HL-60 (cell line): ENCODE measurements around the gene MYADML2.

Experiments used
- DNase-seq, 2 experiments: peaks; one replicate each; pipeline ENCODE4 v3.0.0-alpha.2; 2010 to 2020; ENCODE audit warnings: low read depth in 1 of 2, low spot score in 1 of 2
- H3K27ac ChIP-seq: fragments of 250-450 bp; sonication (Bioruptor Pico); replicated peaks from 2 replicates; pipeline ENCODE4 v1.5.1; 2020; ENCODE audit warnings: mild to moderate bottlenecking, moderate library complexity
- H3K27me3 ChIP-seq: fragments of 250-450 bp; sonication (Bioruptor Pico); 2 replicates; pipeline ENCODE4 v1.5.1; 2021; ENCODE audit warnings: mild to moderate bottlenecking, moderate library complexity; ENCODE audit not compliant: insufficient read depth, poor library complexity, severe bottlenecking
- H3K4me3 ChIP-seq: replicated peaks from 2 replicates; pipeline ENCODE4 v1.5.1; 2011; ENCODE audit warnings: mild to moderate bottlenecking, control low read depth, low read length; ENCODE audit not compliant: insufficient read depth
- GABPA ChIP-seq: IDR thresholded peaks from 2 replicates; pipeline ENCODE4 v1.6.1; 2012; ENCODE audit warnings: low read depth
- POLR2AphosphoS5 ChIP-seq: IDR thresholded peaks from 2 replicates; pipeline ENCODE4 v1.6.1; 2012; ENCODE audit warnings: low read depth
- SPI1 ChIP-seq: IDR thresholded peaks from 2 replicates; pipeline ENCODE4 v1.6.1; 2012; ENCODE audit warnings: low read depth, mild to moderate bottlenecking, borderline replicate concordance
- TF ChIP-seq, protein P1 (sequence below): IDR thresholded peaks from 2 replicates; pipeline ENCODE4 v1.6.1; 2012; ENCODE audit warnings: low read depth; ENCODE audit not compliant: insufficient replicate concordance
- TF ChIP-seq, protein P2 (sequence below): IDR thresholded peaks from one replicate; pipeline ENCODE4 v1.5.1; 2011; ENCODE audit warnings: low read length, control low read depth, inconsistent platforms; ENCODE audit not compliant: insufficient read depth

Gene MYADML2

GRCh38 chr17:81994593-81995462, 47.8 kb upstream of the MYADML2 start:
- Histone ChIP-seq H3K27me3 (no peaks in the 10 kb centered on the region), H3K27ac (no peak overlapping the region), H3K4me3 (no peak overlapping the region)
- no peak for DNase-seq
- TF ChIP-seq, protein P1, sequence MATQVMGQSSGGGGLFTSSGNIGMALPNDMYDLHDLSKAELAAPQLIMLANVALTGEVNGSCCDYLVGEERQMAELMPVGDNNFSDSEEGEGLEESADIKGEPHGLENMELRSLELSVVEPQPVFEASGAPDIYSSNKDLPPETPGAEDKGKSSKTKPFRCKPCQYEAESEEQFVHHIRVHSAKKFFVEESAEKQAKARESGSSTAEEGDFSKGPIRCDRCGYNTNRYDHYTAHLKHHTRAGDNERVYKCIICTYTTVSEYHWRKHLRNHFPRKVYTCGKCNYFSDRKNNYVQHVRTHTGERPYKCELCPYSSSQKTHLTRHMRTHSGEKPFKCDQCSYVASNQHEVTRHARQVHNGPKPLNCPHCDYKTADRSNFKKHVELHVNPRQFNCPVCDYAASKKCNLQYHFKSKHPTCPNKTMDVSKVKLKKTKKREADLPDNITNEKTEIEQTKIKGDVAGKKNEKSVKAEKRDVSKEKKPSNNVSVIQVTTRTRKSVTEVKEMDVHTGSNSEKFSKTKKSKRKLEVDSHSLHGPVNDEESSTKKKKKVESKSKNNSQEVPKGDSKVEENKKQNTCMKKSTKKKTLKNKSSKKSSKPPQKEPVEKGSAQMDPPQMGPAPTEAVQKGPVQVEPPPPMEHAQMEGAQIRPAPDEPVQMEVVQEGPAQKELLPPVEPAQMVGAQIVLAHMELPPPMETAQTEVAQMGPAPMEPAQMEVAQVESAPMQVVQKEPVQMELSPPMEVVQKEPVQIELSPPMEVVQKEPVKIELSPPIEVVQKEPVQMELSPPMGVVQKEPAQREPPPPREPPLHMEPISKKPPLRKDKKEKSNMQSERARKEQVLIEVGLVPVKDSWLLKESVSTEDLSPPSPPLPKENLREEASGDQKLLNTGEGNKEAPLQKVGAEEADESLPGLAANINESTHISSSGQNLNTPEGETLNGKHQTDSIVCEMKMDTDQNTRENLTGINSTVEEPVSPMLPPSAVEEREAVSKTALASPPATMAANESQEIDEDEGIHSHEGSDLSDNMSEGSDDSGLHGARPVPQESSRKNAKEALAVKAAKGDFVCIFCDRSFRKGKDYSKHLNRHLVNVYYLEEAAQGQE, result no peak
- TF ChIP-seq POLR2AphosphoS5 (no peak), GABPA (no peak), SPI1 (no peak)
- TF ChIP-seq, protein P2, sequence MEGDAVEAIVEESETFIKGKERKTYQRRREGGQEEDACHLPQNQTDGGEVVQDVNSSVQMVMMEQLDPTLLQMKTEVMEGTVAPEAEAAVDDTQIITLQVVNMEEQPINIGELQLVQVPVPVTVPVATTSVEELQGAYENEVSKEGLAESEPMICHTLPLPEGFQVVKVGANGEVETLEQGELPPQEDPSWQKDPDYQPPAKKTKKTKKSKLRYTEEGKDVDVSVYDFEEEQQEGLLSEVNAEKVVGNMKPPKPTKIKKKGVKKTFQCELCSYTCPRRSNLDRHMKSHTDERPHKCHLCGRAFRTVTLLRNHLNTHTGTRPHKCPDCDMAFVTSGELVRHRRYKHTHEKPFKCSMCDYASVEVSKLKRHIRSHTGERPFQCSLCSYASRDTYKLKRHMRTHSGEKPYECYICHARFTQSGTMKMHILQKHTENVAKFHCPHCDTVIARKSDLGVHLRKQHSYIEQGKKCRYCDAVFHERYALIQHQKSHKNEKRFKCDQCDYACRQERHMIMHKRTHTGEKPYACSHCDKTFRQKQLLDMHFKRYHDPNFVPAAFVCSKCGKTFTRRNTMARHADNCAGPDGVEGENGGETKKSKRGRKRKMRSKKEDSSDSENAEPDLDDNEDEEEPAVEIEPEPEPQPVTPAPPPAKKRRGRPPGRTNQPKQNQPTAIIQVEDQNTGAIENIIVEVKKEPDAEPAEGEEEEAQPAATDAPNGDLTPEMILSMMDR, result no peak

DNA sequence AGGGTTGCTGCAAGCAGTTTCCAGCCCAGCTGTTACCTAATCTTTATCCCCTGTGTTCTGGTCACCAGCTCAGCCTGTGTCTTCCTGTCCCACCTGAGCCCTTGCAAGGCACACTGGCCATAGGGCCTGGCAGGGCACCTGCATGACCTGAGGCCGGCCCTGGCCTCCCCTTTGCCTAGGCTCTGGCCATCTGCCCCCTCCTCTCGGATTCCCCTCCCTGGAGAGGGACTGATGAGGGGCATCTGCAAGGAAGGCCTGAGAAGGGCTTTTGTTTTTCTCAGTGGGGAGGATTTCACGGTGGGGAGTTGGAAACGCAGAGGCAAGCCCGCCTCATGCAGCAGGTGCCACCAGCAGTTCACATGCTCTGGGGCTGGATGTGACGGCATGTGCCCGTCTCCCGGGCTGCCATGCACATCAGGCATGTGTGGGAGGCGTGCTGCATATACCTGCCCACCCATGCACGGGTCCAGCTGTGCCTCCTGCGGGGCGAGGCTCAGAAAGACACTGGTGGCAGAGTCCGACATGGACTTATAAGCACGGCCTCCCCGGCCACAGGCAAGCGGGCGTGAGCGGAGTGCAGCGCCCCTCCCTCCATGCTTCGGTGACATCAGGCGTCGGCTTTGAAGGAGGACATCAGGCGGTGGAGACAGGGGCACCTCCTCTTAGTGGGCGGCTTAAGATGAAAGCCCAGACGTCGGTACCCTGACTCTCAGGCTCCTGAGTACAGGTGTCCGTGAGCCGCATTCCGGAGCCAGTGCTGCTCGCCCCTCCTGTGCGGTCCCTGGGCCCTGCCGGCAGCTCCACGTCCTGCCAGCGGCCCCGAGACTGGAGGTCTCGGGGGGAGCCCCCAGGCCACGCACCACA, 46.9 kb upstream of the MYADML2 start:
- H3K4me3 ChIP-seq, result no peak overlapping the region
- no peaks in the 10 kb centered on the region for H3K27me3 ChIP-seq
- no peak for DNase-seq
- TF ChIP-seq POLR2AphosphoS5, result no peak
- TF ChIP-seq, protein P2, result no peak
- TF ChIP-seq SPI1, result no peak
- TF ChIP-seq, protein P1, result no peak
- TF ChIP-seq GABPA, result no peak
- H3K27ac ChIP-seq, result no peak overlapping the region

DNA sequence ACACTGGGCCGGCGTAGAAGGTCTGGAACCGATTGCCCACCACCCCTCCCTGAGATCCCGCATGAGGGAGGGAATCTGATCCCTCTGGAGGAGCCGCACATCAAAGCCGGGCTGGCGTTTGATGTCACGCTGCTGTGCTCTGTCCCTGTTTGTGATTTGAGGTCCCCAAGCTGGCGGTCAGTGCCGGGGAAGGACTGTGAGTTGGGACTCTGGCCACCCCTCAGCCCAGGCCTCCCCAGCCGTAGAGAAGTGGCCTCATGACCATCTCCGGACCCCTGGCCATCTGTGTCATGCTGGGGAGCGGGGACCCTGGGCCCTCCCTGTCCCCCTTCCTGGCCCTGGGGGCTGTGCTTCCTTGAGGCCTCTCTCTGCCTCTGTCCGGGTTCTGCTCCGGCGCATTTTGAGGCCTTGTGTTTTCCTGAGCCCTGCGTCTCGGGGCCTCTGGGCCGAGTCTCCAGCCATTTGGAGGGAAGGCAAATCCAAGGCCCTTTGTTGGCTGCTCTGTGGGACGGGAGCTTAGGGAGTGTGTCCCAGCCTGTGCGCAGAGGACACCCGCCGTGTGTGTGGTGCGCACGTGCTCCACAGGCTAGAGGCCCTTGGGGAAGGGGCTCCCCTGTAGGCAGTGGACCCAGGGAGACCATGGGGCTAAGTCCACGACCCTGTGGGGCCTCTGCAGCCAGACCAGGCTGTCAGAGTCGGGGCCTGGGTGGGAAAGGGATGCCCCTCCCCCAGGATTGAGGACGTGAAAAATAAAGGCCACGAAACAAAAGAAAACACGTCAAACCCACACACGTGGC, 45.5 kb upstream of the MYADML2 start:
- Histone ChIP-seq H3K27ac (no peak overlapping the region), H3K27me3 (no peaks in the 10 kb centered on the region), H3K4me3 (no peak overlapping the region)
- DNase-seq, result no peak
- TF ChIP-seq, protein P1, result no peak
- TF ChIP-seq, protein P2, result no peak
- TF ChIP-seq GABPA (no peak), POLR2AphosphoS5 (no peak), SPI1 (no peak)
